NCI-H526 (cell line): Measurements from ENCODE around the gene NCOA1.

Source experiments
- DNase-seq, 2 experiments: peaks; one replicate each; lab custom pipeline; 2025; lab: John Stamatoyannopoulos, UW

NCOA1 gene

GRCh38 chr2:24742730-24743129 is 251.7 kb downstream of the NCOA1 start:
- no peak for DNase-seq

- no peak for DNase-seq
Observed at GRCh38 chr2:24743924-24744323, 252.9 kb downstream of the NCOA1 start.

GRCh38 chr2:24744356-24744755 is 253.3 kb downstream of the NCOA1 start:
- no peak for DNase-seq

DNA sequence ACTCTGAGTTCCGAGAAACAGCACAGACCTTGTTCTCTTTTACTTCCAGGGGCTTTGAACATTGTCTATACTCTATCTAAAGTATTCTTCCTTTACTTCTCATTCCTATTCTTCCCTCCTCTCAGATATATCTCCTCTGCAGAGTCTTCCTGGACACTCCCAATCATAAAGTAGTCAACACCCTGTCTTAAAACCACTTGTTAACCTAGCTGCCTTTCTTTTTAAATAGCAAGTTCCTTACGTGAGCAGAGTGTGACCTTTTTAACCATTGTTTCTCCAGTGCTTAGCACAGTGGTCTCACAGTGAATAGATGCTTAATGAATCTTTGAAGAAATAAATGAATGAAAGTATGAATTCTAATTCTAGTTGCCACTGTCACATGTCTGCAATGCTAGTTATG is 254.8 kb downstream of the NCOA1 start:
- no peak for DNase-seq

DNA sequence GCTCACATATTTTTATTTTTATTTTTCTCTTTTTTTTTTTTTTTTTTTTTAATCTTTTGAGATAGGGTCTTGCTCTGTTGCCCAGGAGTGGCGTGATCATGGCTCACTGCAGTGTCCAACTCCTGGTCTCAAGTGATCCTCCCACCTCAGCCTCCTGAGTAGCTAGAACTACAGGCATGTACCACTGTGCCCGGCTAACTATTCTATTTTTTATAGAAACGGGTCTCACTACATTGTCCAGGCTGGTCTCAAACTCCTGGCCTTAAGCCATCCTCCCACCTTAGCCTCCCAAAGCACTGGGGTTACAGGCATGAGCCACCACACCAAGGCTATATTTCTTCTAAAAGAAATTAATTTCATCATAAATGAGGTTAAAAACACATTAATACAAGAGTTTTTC is 256.2 kb downstream of the NCOA1 start:
- no peak for DNase-seq

DNA sequence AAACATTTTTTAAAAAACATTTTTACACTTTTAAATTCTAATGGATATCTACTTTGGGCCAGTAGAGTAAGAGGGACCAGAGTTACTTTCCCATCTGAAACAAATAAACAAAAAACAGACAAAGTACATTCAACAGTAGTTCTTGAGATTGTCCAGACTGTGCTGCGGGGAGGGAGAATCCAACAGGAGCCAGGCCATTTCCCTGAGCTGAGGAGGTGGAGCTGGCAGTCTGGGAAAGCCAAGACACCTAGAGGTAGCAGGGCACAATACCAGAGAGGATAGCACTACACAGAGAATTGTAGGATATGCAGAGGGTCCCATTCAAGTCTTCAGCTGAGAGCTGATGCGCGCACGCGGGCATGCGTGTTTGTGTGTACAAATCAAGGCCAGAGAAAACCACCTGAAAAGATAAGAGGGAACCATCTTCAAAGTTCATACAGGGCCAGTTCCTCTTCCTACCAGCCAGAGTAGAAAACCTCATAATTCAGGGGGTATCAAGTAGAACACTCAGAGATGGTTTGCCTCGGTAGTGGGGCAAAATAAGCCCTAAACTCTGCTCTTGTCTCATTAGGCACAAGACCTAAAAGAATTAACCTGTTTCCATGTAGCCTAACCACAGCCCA is 258.1 kb downstream of the NCOA1 start:
- DNase-seq, result no peak

GRCh38 chr2:24754985-24755705 is 264.1 kb downstream of the NCOA1 start:
- DNase-seq, result no peak

GRCh38 chr2:24756789-24757188 is 265.7 kb downstream of the NCOA1 start:
- DNase-seq, result no peak

DNA sequence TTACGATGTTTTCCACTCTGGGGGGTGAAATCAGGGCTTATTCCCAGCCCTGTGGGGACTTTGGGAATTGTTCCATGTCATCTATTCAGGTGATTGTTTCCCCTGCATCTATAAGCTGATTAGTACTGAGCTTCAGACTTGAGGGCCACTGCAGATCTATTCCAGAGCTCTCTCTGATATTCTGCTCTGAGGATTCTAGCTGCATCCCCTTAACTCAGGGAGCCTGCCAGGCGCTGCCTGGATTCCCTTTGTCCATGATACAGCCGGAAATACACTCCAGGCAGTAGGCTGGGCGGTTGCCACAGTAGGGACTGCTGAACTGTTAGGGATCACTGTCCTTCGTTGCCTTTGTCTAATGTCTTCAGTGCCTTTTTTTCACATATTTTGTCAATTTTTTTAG is 270.8 kb downstream of the NCOA1 start:
- no peak for DNase-seq

DNA sequence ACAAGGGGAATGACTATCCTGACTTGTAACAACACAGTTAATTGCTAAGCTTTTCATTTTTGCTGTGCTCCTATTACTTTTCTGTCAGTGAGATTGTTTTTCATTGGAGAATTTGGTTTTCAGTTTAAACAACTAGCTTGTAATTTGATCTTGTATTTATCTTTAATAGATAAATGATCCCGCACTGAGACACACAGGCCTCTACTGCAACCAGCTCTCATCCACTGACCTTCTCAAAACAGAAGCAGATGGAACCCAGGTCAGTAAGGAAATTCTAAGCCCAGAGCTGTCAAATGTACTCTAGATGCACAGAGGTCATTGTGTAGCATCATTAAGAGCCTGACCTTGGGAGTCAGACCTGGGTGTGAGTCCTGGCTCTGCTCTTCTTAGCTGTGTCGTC is 271.5 kb downstream of the NCOA1 start:
- DNase-seq, result no peak

DNA sequence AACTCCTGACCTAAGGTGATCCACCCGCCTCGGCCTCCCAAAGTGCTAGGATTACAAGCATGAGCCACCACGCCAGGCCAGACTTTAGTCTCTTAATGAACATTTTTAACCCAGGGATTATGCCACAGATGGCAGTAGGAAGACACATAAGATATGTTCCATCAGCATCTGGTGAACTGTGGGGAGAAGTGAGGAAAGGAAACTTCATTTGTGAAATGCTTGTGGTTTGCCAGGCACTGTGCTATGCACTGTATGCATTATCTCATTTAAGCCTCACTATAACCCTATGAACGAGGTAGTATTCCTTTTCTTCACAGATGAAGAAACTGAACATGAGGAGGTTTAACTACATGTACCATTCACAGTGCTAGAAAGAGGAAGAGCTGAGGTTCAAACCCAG is 272.8 kb downstream of the NCOA1 start:
- DNase-seq, result no peak

GRCh38 chr2:24766609-24767008 is 275.6 kb downstream of the NCOA1 start:
- DNase-seq, result peak in 1 of 2 experiments; percentile 2

DNA sequence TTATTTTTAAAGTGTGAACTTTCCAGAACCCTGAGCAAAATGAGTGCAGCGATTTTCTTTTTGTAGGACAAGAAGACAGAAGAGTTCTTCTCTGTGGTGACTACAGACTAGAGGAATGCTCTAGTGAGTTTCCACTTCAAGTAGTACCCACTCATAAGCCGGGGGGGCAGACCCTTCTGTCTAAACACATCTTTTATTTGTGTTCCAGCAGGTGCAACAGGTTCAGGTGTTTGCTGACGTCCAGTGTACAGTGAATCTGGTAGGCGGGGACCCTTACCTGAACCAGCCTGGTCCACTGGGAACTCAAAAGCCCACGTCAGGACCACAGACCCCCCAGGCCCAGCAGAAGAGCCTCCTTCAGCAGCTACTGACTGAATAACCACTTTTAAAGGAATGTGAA is 277.0 kb downstream of the NCOA1 start:
- no peak for DNase-seq

DNA sequence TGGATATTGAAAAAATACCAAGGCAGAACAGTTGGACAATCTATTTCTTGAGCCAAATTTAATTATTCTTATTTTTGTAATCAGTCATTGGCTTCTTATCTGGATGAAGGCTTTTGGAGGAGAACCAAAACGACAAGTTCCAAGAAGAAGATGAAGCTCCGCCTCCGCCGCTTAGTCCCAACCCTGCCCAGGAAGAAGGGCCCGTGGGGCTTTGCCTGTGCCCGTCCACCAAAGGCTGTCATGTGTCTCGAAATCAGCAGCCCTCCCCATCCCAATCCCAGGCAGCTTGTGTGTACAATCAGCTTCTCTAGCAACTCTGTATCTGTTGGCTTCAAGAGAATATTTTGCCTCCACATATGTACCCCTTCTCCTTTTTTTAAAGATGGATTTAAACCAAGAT is 277.5 kb downstream of the NCOA1 start:
- DNase-seq, result no peak

- DNase-seq, result no peak
Observed at GRCh38 chr2:24771061-24771460, 280.0 kb downstream of the NCOA1 start.

DNA sequence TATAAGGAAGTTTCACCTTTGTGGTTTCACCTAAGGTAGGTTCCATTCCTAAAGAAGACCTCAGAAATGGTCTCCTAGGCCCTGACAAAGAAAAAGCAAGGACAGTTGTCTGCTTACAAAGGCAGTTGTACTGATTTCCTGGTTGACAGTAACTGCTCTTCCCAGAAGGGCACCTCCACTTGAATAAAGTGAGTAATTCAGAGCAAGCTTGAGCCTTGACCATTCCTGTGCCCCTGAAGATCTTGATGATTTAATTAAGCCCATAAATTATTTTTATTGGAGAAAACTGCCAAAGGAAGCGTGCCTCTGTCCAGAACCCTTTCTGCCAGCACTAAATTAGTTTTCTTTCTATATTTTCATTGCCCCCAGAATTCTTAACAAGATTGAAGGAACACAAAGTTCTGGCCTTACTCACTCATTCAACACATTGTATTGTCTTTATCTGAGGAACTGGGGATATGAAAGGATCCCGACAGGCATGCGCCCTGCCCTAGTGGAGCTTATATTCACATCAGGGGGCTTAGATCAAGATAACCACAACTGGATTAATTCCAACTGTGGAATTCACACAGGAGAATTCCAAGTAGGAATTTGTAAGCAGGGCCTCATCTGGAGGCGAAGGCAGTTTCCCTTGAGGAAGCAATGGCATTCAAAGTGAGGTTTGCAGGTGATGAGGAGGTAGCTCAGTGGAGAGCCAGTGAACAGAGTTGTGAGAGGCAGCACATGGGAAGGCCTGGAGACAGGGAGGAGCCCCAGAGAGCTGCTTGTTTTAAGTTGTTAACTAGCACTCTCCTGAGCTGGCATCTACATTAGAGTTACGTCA is 280.9 kb downstream of the NCOA1 start:
- DNase-seq, result no peak

DNA sequence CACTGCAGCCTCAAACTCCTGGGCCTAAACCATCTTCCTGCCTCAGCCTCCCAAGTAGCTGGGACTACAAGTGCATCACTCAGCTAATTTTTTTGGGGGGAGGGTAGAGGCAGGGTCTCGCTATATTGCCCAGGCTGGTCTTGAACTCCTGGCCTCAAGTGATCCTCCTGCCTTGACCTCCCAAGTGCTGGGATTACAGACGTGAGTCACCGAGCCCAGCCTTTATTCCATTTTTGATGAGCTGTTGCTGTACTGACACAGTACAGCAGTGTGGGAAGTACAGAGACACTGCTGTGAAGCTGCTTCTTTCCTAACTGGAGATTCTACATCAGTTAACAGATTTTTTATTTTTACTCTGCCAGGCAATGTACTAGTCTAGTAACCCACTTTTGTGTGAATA is 283.3 kb downstream of the NCOA1 start:
- no peak for DNase-seq

DNA sequence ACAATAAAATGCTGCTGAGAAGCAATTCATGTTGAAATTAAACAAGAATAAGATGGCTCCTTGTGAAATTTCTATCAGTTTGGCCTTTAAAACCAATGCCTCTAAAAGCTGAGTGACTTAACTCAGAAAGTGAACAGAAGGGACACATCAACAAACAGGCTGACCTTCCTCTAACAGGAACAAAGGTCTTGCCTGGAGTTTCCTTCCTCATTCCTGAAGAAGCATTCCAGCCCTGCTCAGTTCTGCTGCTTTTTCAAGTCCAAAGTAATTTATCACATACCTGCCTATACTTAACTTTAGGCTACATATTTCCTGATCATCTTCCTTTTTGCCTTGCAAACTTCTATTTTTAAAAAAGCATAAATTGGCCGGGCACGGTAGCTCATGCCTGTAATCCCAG is 288.1 kb downstream of the NCOA1 start:
- DNase-seq, result no peak

DNA sequence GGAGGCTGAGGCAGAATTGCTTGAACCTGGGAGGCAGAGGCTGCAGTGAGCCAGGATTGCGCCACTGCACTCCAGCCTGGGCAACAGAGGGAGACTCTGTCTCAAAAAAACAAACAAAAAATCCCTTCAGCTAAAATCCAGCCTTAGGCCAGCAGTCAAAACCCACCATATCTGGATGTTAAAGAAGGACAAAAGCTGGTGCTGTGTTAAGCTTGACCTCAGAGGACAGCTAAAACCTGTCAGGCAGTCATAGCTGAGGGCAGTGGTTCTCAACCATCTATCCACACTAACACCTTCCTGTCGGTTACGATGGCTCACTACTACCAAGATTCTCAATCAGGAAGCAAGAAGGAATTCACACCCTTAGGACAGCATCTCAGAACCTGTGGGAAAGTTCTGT is 292.6 kb downstream of the NCOA1 start:
- DNase-seq, result no peak

DNA sequence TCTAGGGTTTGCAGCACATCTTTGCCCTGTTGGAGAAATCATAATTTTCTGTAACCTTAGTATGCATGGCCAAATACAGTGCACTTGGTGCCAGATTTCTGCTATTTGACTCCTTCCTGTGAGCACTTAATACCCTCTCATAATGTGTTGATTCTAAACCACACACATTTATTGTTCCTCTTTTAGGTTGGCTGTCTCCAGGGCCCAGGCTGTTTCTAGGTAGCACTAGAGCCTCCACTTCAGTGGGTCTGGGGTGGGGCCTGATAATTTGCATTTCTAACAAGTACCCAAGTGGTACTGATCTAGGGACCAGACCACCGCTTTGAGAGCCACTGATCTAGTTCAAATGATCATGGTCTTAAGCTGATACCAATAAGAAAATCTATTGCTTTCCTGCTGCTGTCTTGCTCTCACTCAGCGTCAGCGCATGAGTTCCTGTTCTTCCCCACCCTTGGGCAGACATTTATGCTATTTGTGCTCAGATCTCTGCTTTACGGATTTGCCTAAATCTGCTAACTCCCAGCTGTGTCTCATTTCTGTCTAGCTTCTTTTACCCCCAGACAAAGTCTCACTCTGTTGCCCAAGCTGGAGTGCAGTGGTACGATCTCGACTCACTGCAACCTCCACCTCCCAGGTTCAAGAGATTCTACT is 294.7 kb downstream of the NCOA1 start:
- DNase-seq, result no peak

DNA sequence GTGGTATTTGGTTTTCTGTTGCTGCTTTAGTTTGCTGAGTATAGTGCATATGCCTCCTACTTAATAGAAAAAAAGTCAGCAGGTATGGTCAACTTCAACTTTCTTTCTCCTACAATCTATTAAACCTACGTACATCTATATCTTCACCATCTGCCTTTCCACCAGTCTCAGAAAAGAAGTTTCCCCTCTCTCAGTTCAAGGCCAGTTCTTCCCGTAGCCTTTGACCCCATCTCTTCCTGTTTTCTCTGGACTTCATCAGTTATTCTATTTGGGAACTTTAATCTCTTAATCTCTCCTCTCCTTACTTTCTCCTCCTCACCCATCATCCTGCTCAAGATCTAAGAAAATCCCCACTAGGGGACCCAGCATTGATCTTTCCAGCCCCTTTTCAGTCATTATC is 296.5 kb downstream of the NCOA1 start:
- no peak for DNase-seq

DNA sequence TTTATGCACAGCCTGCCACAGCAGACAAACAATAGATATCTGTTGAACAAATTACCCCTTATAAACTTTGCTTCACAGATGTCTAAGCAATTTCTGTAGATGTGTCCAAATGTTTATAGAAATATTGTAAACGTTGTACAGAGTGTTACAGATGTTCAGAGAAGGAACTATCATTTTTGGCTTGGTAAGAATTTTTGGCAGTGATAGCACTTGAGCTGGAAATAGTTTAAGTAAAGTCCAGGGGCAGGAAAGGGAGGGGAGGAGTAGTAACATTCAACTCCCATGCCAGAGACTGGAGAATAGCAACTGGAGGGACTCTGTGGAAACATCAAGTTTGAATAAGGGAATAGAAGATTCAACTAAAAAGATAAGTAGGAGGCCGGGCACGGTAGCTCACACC is 297.8 kb downstream of the NCOA1 start:
- no peak for DNase-seq

DNA sequence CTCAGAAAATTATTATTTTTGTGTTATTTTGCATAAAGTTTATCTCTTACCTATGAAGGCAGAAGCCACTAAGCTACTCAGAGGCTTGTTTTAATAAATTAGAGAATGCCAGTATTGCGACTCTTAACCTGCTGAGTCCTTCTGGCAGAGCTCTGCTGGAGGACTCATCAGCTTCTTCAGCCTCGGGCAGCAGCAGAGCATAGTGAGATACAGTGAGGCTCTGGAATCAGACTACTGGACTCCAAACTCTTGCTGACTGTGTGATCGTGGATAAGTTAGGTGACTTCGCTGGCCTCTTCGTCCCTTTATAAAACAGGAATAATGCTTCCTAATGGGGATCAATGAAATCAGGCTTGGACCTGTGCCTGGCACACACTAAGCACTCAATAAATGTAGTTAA is 300.4 kb downstream of the NCOA1 start:
- no peak for DNase-seq
